Activated CD4-positive, alpha-beta T cell treated with anti-CD3 and anti-CD28 coated beads, Interleukin-2, amount 10 ng/mL, durations not matched to agents 24 days and 14 days (primary cell): ENCODE data around the gene ATP5IF1. TPM values are rescaled to one million over a fixed set of nuclear protein-coding genes. Genes with fewer than 3 reads are reported as not detected.

Experiments used
- DNase-seq: peaks from one replicate; pipeline ENCODE4 v3.0.0; 2022
- H3K27ac Mint-ChIP-seq: one replicate; pipeline ENCODE4 v1.8.0; 2022; ENCODE audit warnings: mild to moderate bottlenecking, mixed read lengths
- H3K27me3 Mint-ChIP-seq: one replicate; pipeline ENCODE4 v1.8.0; 2022; ENCODE audit warnings: mixed read lengths
- H3K36me3 Mint-ChIP-seq: one replicate; pipeline ENCODE4 v1.8.0; 2022; ENCODE audit warnings: low read depth, mild to moderate bottlenecking, mixed read lengths
- H3K4me1 Mint-ChIP-seq: one replicate; pipeline ENCODE4 v1.8.0; 2021; ENCODE audit warnings: mixed read lengths
- H3K4me3 Mint-ChIP-seq: one replicate; pipeline ENCODE4 v1.8.0; 2022; ENCODE audit warnings: mild to moderate bottlenecking, moderate library complexity, mixed read lengths
- H3K9me3 Mint-ChIP-seq: one replicate; pipeline ENCODE4 v1.8.0; 2021; ENCODE audit warnings: mixed read lengths
- intact Hi-C: fragments of 100-400 bp; cut with micrococcal nuclease; formaldehyde crosslinking; loops from one replicate; pipeline ENCODE4 v1.15.1; 2023
- total RNA-seq: library from RNA; stranded (reverse); gene quantifications from 2 replicates; pipeline ENCODE4 v1.2.3, GENCODE V29; 2022

Gene ATP5IF1
- total RNA-seq, 1 donor from 2014 or later, result 139 TPM

DNA sequence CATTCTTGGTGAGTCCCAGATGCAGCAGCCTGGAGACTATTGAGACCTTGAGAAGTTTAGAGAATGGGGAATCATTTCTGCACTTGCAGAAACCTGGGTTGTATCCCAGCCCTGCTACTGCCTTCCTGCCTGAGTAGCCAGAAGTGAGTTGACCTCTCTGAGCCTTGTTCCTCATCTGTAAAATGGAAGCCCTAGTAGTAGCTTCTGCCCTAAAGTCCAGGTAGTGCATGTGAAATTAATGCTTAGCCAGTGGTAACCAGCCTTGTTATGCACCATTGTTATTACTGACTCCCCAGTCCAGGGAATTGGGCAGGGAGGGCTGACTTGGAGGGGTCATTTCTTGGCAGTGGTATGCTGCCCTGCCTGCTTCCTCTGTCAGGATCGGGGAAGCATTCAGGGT, 29.0 kb downstream of the ATP5IF1 start:
- Mint-ChIP-seq H3K4me3 (no peak overlapping the region), H3K9me3 (no peaks in the 10 kb centered on the region), H3K27ac (no peak overlapping the region), H3K27me3 (no peaks in the 10 kb centered on the region), H3K36me3 (peaks cover 6% of the 10 kb centered on the region), H3K4me1 (peaks cover 19% of the 10 kb centered on the region)
- intact Hi-C loops, result no loop called here
- no peak for DNase-seq

GRCh38 chr1:28265577-28265976, 29.7 kb downstream of the ATP5IF1 start:
- Mint-ChIP-seq H3K27ac (no peak overlapping the region), H3K4me1 (peaks cover 18% of the 10 kb centered on the region), H3K27me3 (no peaks in the 10 kb centered on the region), H3K9me3 (no peaks in the 10 kb centered on the region), H3K4me3 (no peak overlapping the region), H3K36me3 (peaks cover 8% of the 10 kb centered on the region)
- no peak for DNase-seq
- intact Hi-C loops, result no loop called here

GRCh38 chr1:28266920-28267322, 31.0 kb downstream of the ATP5IF1 start:
- H3K27me3 Mint-ChIP-seq, result no peaks in the 10 kb centered on the region
- H3K36me3 Mint-ChIP-seq, result peaks cover 8% of the 10 kb centered on the region
- H3K4me3 Mint-ChIP-seq, result no peak overlapping the region
- DNase-seq, result no peak
- H3K27ac Mint-ChIP-seq, result no peak overlapping the region
- intact Hi-C loops, result no loop called here
- no peaks in the 10 kb centered on the region for H3K9me3 Mint-ChIP-seq
- peaks cover 9% of the 10 kb centered on the region for H3K4me1 Mint-ChIP-seq

GRCh38 chr1:28267633-28268032, 31.7 kb downstream of the ATP5IF1 start:
- intact Hi-C loops, result no loop called here
- no peak overlapping the region for H3K4me3 Mint-ChIP-seq
- no peak for DNase-seq
- H3K27ac Mint-ChIP-seq, result no peak overlapping the region
- H3K9me3 Mint-ChIP-seq, result no peaks in the 10 kb centered on the region
- no peaks in the 10 kb centered on the region for H3K27me3 Mint-ChIP-seq
- H3K4me1 Mint-ChIP-seq, result peaks cover 9% of the 10 kb centered on the region
- peaks cover 8% of the 10 kb centered on the region for H3K36me3 Mint-ChIP-seq

GRCh38 chr1:28269529-28269928, 33.6 kb downstream of the ATP5IF1 start:
- no peaks in the 10 kb centered on the region for H3K9me3 Mint-ChIP-seq
- DNase-seq, result no peak
- intact Hi-C loops, result no loop called here
- peaks cover 6% of the 10 kb centered on the region for H3K4me1 Mint-ChIP-seq
- H3K4me3 Mint-ChIP-seq, result no peak overlapping the region
- H3K27me3 Mint-ChIP-seq, result no peaks in the 10 kb centered on the region
- no peak overlapping the region for H3K27ac Mint-ChIP-seq
- H3K36me3 Mint-ChIP-seq, result peaks cover 17% of the 10 kb centered on the region

DNA sequence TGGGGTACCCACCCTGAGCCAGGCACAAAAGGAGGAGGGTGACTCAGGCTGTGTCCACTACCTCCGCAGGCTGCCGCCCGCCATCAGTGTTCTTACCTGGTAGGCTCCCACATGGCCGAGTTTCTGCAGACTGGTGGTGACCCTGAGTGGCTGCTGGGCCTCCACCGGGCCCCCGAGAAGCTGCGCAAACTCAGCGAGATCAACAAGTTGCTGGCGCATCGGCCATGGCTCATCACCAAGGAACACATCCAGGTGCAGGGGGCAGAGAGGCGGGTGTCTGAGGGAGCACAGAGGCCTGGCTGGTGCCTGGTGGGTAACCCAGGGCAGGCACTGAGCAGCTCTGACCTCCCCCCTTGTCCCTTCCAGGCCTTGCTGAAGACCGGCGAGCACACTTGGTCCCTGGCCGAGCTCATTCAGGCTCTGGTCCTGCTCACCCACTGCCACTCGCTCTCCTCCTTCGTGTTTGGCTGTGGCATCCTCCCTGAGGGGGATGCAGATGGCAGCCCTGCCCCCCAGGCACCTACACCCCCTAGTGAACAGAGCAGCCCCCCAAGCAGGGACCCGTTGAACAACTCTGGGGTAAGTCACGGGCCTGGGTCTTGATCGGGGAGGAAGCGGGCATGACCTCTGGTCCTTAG, 36.4 kb downstream of the ATP5IF1 start:
- Mint-ChIP-seq H3K9me3 (no peaks in the 10 kb centered on the region), H3K4me3 (no peak overlapping the region), H3K27ac (no peak overlapping the region), H3K4me1 (no peaks in the 10 kb centered on the region), H3K36me3 (peaks cover 24% of the 10 kb centered on the region), H3K27me3 (no peaks in the 10 kb centered on the region)
- DNase-seq, result no peak
- intact Hi-C loops, result no loop called here

GRCh38 chr1:28273216-28273860, 37.4 kb downstream of the ATP5IF1 start:
- intact Hi-C loops, result no loop called here
- no peaks in the 10 kb centered on the region for H3K9me3 Mint-ChIP-seq
- no peak overlapping the region for H3K27ac Mint-ChIP-seq
- H3K27me3 Mint-ChIP-seq, result no peaks in the 10 kb centered on the region
- no peaks in the 10 kb centered on the region for H3K4me1 Mint-ChIP-seq
- peaks cover 30% of the 10 kb centered on the region for H3K36me3 Mint-ChIP-seq
- DNase-seq, result no peak
- no peak overlapping the region for H3K4me3 Mint-ChIP-seq

GRCh38 chr1:28278763-28279162, 42.8 kb downstream of the ATP5IF1 start:
- Mint-ChIP-seq H3K27me3 (no peaks in the 10 kb centered on the region), H3K4me3 (no peak overlapping the region), H3K27ac (no peak overlapping the region), H3K36me3 (peaks cover 32% of the 10 kb centered on the region), H3K9me3 (no peaks in the 10 kb centered on the region), H3K4me1 (peaks cover 2% of the 10 kb centered on the region)
- intact Hi-C loops, result no loop called here
- DNase-seq, result no peak

- no peaks in the 10 kb centered on the region for H3K9me3 Mint-ChIP-seq
- H3K4me1 Mint-ChIP-seq, result peaks cover 2% of the 10 kb centered on the region
- H3K36me3 Mint-ChIP-seq, result peaks cover 28% of the 10 kb centered on the region
- no peak overlapping the region for H3K4me3 Mint-ChIP-seq
- H3K27ac Mint-ChIP-seq, result no peak overlapping the region
- H3K27me3 Mint-ChIP-seq, result no peaks in the 10 kb centered on the region
- no peak for DNase-seq
- intact Hi-C loops, result no loop called here
Observed at GRCh38 chr1:28279721-28280120, 43.8 kb downstream of the ATP5IF1 start.

DNA sequence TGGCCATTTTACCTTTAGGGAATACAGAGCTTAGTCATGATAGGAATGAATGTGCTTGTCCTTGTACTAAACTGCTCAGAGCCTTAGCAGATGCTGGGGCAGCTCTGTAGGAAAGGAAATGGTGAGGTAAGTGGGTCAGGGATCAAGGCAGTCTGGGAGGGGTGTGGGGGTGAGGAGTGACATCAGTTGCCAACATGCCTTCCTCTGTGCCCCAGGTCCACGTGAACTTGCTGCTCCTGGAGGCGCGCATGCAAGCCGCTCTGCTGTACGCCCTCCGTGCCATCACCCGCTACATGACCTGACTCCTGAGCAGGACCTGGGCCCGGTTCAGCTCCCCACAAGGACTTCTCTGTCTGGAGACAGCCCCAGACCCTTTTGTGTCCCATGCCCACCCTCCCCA, 44.6 kb downstream of the ATP5IF1 start:
- Mint-ChIP-seq H3K4me3 (no peak overlapping the region), H3K27me3 (no peaks in the 10 kb centered on the region), H3K4me1 (peaks cover 2% of the 10 kb centered on the region), H3K36me3 (peaks cover 21% of the 10 kb centered on the region), H3K9me3 (no peaks in the 10 kb centered on the region), H3K27ac (no peak overlapping the region)
- intact Hi-C loops, result no loop called here
- no peak for DNase-seq

- Mint-ChIP-seq H3K27ac (no peak overlapping the region), H3K27me3 (no peaks in the 10 kb centered on the region), H3K4me1 (peaks cover 2% of the 10 kb centered on the region), H3K4me3 (no peak overlapping the region), H3K36me3 (peaks cover 21% of the 10 kb centered on the region), H3K9me3 (no peaks in the 10 kb centered on the region)
- intact Hi-C loops, result no loop called here
- no peak for DNase-seq
Observed at GRCh38 chr1:28280977-28281381, 45.1 kb downstream of the ATP5IF1 start.

GRCh38 chr1:28281608-28282425, 45.9 kb downstream of the ATP5IF1 start:
- no peaks in the 10 kb centered on the region for H3K9me3 Mint-ChIP-seq
- intact Hi-C loops, result no loop called here
- no peak overlapping the region for H3K4me3 Mint-ChIP-seq
- no peak for DNase-seq
- no peaks in the 10 kb centered on the region for H3K27me3 Mint-ChIP-seq
- H3K4me1 Mint-ChIP-seq, result peaks cover 2% of the 10 kb centered on the region
- H3K36me3 Mint-ChIP-seq, result peaks cover 21% of the 10 kb centered on the region
- no peak overlapping the region for H3K27ac Mint-ChIP-seq

- no peaks in the 10 kb centered on the region for H3K9me3 Mint-ChIP-seq
- peaks cover 19% of the 10 kb centered on the region for H3K36me3 Mint-ChIP-seq
- no peaks in the 10 kb centered on the region for H3K27me3 Mint-ChIP-seq
- H3K4me1 Mint-ChIP-seq, result peaks cover 2% of the 10 kb centered on the region
- intact Hi-C loops, result no loop called here
- no peak overlapping the region for H3K4me3 Mint-ChIP-seq
- H3K27ac Mint-ChIP-seq, result no peak overlapping the region
- DNase-seq, result no peak
Observed at GRCh38 chr1:28282426-28283407, 46.8 kb downstream of the ATP5IF1 start.
